NCI-H1105 treated with DMSO at 0.1 percent for 48 hours (cell line): Measurements from ENCODE around the gene STK4.
"Not testable (repeated sequence)": the region's sequence is repeated elsewhere in the genome, so short reads cannot be mapped to it uniquely, and the experiment has no call there.

Experiments
- DNase-seq: peaks from one replicate; lab custom pipeline; 2025; lab: John Stamatoyannopoulos, UW

Gene STK4

GRCh38 chr20:45055056-45055455 is 88.7 kb downstream of the STK4 start:
- DNase-seq, result no peak

GRCh38 chr20:45056473-45057173 is 90.3 kb downstream of the STK4 start:
- DNase-seq, result no peak

- DNase-seq, result no peak
These were observed 92.0 kb downstream of the STK4 start for GRCh38 chr20:45058168-45058850.

GRCh38 chr20:45059022-45059728 is 92.9 kb downstream of the STK4 start:
- no peak for DNase-seq

GRCh38 chr20:45060294-45060693 is 94.0 kb downstream of the STK4 start:
- no peak for DNase-seq

GRCh38 chr20:45061244-45061643 is 94.9 kb downstream of the STK4 start:
- DNase-seq, result no peak

GRCh38 chr20:45063107-45063506 is 96.8 kb downstream of the STK4 start:
- not testable (repeated sequence) for DNase-seq

GRCh38 chr20:45064812-45065211 is 98.5 kb downstream of the STK4 start:
- DNase-seq, result no peak

- DNase-seq, result no peak
These were observed 100.1 kb downstream of the STK4 start for GRCh38 chr20:45066372-45066771.

- DNase-seq, result no peak
These were observed 100.8 kb downstream of the STK4 start for GRCh38 chr20:45067087-45067486.

- no peak for DNase-seq
These were observed 101.2 kb downstream of the STK4 start for GRCh38 chr20:45067558-45067957.

GRCh38 chr20:45069261-45069660 is 102.9 kb downstream of the STK4 start:
- DNase-seq, result no peak

GRCh38 chr20:45070932-45071632 is 104.8 kb downstream of the STK4 start:
- DNase-seq, result no peak

GRCh38 chr20:45072066-45072465 is 105.8 kb downstream of the STK4 start:
- DNase-seq, result no peak

GRCh38 chr20:45073221-45073620 is 106.9 kb downstream of the STK4 start:
- DNase-seq, result no peak

- no peak for DNase-seq
These were observed 111.2 kb downstream of the STK4 start for GRCh38 chr20:45077559-45077958.

GRCh38 chr20:45080867-45081624 is 114.7 kb downstream of the STK4 start:
- no peak for DNase-seq

- no peak for DNase-seq
These were observed 116.2 kb downstream of the STK4 start for GRCh38 chr20:45082468-45082867.

- DNase-seq, result no peak
These were observed 116.8 kb downstream of the STK4 start for GRCh38 chr20:45083127-45083526.

GRCh38 chr20:45085289-45085688 is 119.0 kb downstream of the STK4 start:
- DNase-seq, result no peak

- DNase-seq, result no peak
These were observed 119.6 kb downstream of the STK4 start for GRCh38 chr20:45085867-45086266.
